Gastroesophageal sphincter (tissue), 3 donors: ENCODE measurements around the gene MLLT6.

ENCODE experiments used
- EP300 ChIP-seq: sonication (generic); formaldehyde crosslinking; IDR thresholded peaks from one replicate; pipeline ENCODE4 v1.6.1; 2017; ENCODE audit warnings: antibody characterized with exemption, mild to moderate bottlenecking
- POLR2A ChIP-seq, 2 donors: fragments of 450-650 bp; IDR thresholded peaks; one replicate each; pipeline ENCODE4 v1.6.1; 2017; ENCODE audit warnings: antibody characterized with exemption in 2 of 2, mild to moderate bottlenecking in 2 of 2, moderate library complexity in 1 of 2
- TF ChIP-seq, protein P1 (sequence below), 4 experiments: fragments of 200-600 bp in 2 of 4; fragments of 450-650 bp in 2 of 4; sonication (generic) in 1 of 4; IDR thresholded peaks; one replicate each; pipeline ENCODE4 v1.5.1; 2017 to 2019; ENCODE audit warnings: antibody characterized with exemption in 4 of 4, mild to moderate bottlenecking in 2 of 4, moderate library complexity in 2 of 4

DNA sequence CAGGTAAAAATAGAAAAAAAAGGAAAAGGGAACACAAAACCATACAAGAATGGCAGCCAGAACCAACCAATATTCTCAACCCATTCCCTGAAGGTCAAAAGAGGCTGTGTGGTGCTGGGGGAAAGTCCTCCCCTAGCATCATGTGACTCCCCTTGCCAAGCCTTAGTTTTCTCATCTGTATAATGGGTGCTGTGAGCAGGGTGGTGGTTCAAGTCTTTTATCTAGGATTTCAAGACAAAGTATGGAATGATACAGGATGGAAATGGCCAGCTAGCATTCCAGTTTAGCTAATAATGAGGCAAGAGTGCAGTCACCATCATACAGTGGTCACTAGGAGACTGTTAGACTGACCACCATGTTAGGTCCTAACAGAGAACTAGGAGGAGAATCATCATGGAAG, 68.2 kb downstream of the MLLT6 start:
- TF ChIP-seq, protein P1, sequence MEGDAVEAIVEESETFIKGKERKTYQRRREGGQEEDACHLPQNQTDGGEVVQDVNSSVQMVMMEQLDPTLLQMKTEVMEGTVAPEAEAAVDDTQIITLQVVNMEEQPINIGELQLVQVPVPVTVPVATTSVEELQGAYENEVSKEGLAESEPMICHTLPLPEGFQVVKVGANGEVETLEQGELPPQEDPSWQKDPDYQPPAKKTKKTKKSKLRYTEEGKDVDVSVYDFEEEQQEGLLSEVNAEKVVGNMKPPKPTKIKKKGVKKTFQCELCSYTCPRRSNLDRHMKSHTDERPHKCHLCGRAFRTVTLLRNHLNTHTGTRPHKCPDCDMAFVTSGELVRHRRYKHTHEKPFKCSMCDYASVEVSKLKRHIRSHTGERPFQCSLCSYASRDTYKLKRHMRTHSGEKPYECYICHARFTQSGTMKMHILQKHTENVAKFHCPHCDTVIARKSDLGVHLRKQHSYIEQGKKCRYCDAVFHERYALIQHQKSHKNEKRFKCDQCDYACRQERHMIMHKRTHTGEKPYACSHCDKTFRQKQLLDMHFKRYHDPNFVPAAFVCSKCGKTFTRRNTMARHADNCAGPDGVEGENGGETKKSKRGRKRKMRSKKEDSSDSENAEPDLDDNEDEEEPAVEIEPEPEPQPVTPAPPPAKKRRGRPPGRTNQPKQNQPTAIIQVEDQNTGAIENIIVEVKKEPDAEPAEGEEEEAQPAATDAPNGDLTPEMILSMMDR (IDR thresholded peaks at IDR 0.05): no peak
- no peak for TF ChIP-seq POLR2A (IDR thresholded peaks at IDR 0.05)
- TF ChIP-seq EP300: no peak
